K562 (cell line): ENCODE data around the gene EME2. TPM values are rescaled to one million over a fixed set of nuclear protein-coding genes. Genes with fewer than 3 reads are reported as not detected.
A peak's percentile ranks its signal among the peaks of the same experiment; 100 is the strongest.

ENCODE experiments used
- ATAC-seq: fragments of 200-7000 bp; cut with Tn5 transposase; 3 replicates; pipeline ENCODE4 v1.9.1; 2020; ENCODE audit warnings: moderate library complexity
- BruUV-seq: library from RNA; stranded (reverse); fragments of 400-500 nt; replicated peaks from 2 replicates; lab custom pipeline; 2021; lab: Mats Ljungman, UMichigan
- CTCF ChIA-PET: fragments of 300-600 bp; formaldehyde crosslinking; extraction: SDS; loops from one replicate; lab custom pipeline; 2021; ENCODE audit warnings: low intra/inter-chr PET ratio; lab: Yijun Ruan, JAX
- POLR2A ChIA-PET: fragments of 300-600, 350-650 bp; sonication (Branson Sonifier 250); formaldehyde crosslinking; extraction: SDS; loops from one replicate; lab custom pipeline; 2021; ENCODE audit warnings: antibody characterized with exemption, inconsistent platforms; lab: Yijun Ruan, JAX
- DNase-seq, 4 experiments: peaks; one replicate each; pipeline versions ENCODE4 v3.0.0 to v3.0.0-alpha.2; 2011 to 2018; ENCODE audit warnings: low spot score in 3 of 4, mixed read lengths in 3 of 4; ENCODE audit errors: extremely low read depth in 1 of 4
- FAIRE-seq: peaks from 2 replicates; lab custom pipeline; 2011; peaks lifted over from hg19 to GRCh38; lab: Jason Lieb, UNC
- H2AFZ ChIP-seq: 2 replicates; pipeline ENCODE4 v1.6.0; 2011; ENCODE audit warnings: low read depth, low read length, control low read depth, inconsistent platforms
- H3K27ac ChIP-seq: fragments of 200-600 bp; 3 replicates; pipeline ENCODE4 v1.8.0; 2011; ENCODE audit warnings: low read depth, mild to moderate bottlenecking, control low read depth, inconsistent platforms, low read length, moderate library complexity, mixed read lengths; ENCODE audit errors: extremely low read depth
- H3K27me3 ChIP-seq, 2 experiments: fragments of 300-600 bp in 1 of 2; 2 replicates in 1 of 2; 3 replicates in 1 of 2; pipeline versions ENCODE4 v1.6.0 to v1.8.0; 2011; ENCODE audit warnings: inconsistent platforms in 2 of 2, low read length in 2 of 2, mild to moderate bottlenecking in 1 of 2, mixed read lengths in 1 of 2, moderate library complexity in 1 of 2; ENCODE audit not compliant: control insufficient read depth in 2 of 2, insufficient read depth in 2 of 2
- H3K36me3 ChIP-seq: fragments of 300-600 bp; 3 replicates; pipeline ENCODE4 v1.8.0; 2011; ENCODE audit warnings: mild to moderate bottlenecking, low read length, inconsistent platforms; ENCODE audit not compliant: control insufficient read depth, insufficient read depth
- H3K4me1 ChIP-seq, 2 experiments: fragments of 200-600 bp in 1 of 2; replicated peaks in 1 of 2; 2 replicates in 1 of 2; 3 replicates in 1 of 2; pipeline versions ENCODE4 v1.5.1 to v1.8.0; 2011; ENCODE audit warnings: inconsistent platforms in 2 of 2, low read length in 2 of 2, mild to moderate bottlenecking in 1 of 2, mixed read lengths in 1 of 2, moderate library complexity in 1 of 2; ENCODE audit not compliant: control insufficient read depth in 2 of 2, insufficient read depth in 2 of 2
- H3K4me2 ChIP-seq: 2 replicates; pipeline ENCODE4 v1.6.1; 2011; ENCODE audit warnings: low read length, control low read depth, inconsistent platforms, mixed read lengths; ENCODE audit not compliant: insufficient read depth
- H3K4me3 ChIP-seq: fragments of 200-600 bp; sonication (generic), shearing (Covaris generic); 2 replicates; pipeline ENCODE4 v1.5.1; 2016; ENCODE audit warnings: control low read depth, inconsistent platforms
- H3K79me2 ChIP-seq: fragments of 200-600 bp; 3 replicates; pipeline ENCODE4 v1.8.0; 2011; ENCODE audit warnings: low read length, inconsistent platforms; ENCODE audit not compliant: control insufficient read depth, insufficient read depth
- H3K9ac ChIP-seq, 2 experiments: 2 replicates each; pipeline versions ENCODE4 v1.6.0 to v1.6.1; 2011; ENCODE audit warnings: low read depth in 2 of 2, low read length in 2 of 2, control low read depth in 1 of 2, inconsistent platforms in 1 of 2, mild to moderate bottlenecking in 1 of 2, mixed read lengths in 1 of 2; ENCODE audit not compliant: insufficient read depth in 1 of 2
- H3K9me1 ChIP-seq: one replicate; pipeline ENCODE4 v1.6.0; 2011; ENCODE audit warnings: inconsistent platforms, mild to moderate bottlenecking, low read length, moderate library complexity; ENCODE audit not compliant: control insufficient read depth, insufficient read depth
- H3K9me3 ChIP-seq: replicated peaks from 2 replicates; pipeline ENCODE4 v1.5.1; 2011; ENCODE audit warnings: low read depth, low read length, inconsistent platforms; ENCODE audit not compliant: control insufficient read depth, insufficient read depth
- H4K20me1 ChIP-seq: replicated peaks from 2 replicates; pipeline ENCODE4 v1.6.1; 2011; ENCODE audit warnings: low read length, inconsistent platforms, mixed read lengths; ENCODE audit not compliant: control insufficient read depth, insufficient read depth
- BHLHE40 ChIP-seq: IDR thresholded peaks from 2 replicates; pipeline ENCODE4 v1.6.1; 2011; ENCODE audit warnings: low read length, improper control_type of control experiment
- CREM ChIP-seq: IDR thresholded peaks from 2 replicates; pipeline ENCODE4 v1.6.1; 2014; ENCODE audit warnings: antibody characterized with exemption, low read depth
- FOXK2 ChIP-seq, 2 experiments: fragments of 450-650 bp; IDR thresholded peaks in 1 of 2; conservative IDR thresholded peaks in 1 of 2; 2 replicates each; pipeline ENCODE4 v1.6.1; 2016; ENCODE audit warnings: low read depth in 2 of 2, mild to moderate bottlenecking in 1 of 2
- HMGN3 ChIP-seq: IDR thresholded peaks from 2 replicates; pipeline ENCODE4 v1.6.1; 2011; ENCODE audit warnings: borderline replicate concordance, low read depth, mild to moderate bottlenecking, mixed read lengths, low read length; ENCODE audit not compliant: insufficient read length; ENCODE audit errors: extremely low read depth
- HNRNPH1 ChIP-seq: fragments of 200-400 bp; formaldehyde crosslinking; optimal IDR thresholded peaks from 2 replicates; pipeline ENCODE3; 2017; ENCODE audit warnings: low read depth, mild to moderate bottlenecking, low read length, moderate library complexity
- ILF3 ChIP-seq: fragments of 450-650 bp; IDR thresholded peaks from 2 replicates; pipeline ENCODE4 v1.6.1; 2018; ENCODE audit warnings: antibody characterized with exemption, mild to moderate bottlenecking, moderate library complexity, borderline replicate concordance
- MAFK ChIP-seq: IDR thresholded peaks from 2 replicates; pipeline ENCODE4 v1.6.1; 2011; ENCODE audit warnings: low read length, improper control_type of control experiment
- MAZ ChIP-seq, 2 experiments: fragments of 450-650 bp in 1 of 2; sonication (generic) in 1 of 2; formaldehyde crosslinking; IDR thresholded peaks in 1 of 2; conservative IDR thresholded peaks in 1 of 2; 2 replicates each; pipeline versions ENCODE4 v1.4.0 to v1.5.0; 2020; ENCODE audit warnings: mild to moderate bottlenecking in 1 of 2, missing genetic modification reagents in 1 of 2
- MEF2A ChIP-seq: IDR thresholded peaks from 2 replicates; pipeline ENCODE4 v1.6.1; 2011; ENCODE audit warnings: low read depth, mild to moderate bottlenecking, low read length, moderate library complexity; ENCODE audit not compliant: control insufficient read depth
- MTF1 ChIP-seq: fragments of 250-450 bp; sonication (Bioruptor Pico); IDR thresholded peaks from 2 replicates; pipeline ENCODE4 v1.9.0; 2021; ENCODE audit warnings: moderate library complexity, mild to moderate bottlenecking, inconsistent platforms, borderline replicate concordance
- PCBP2 ChIP-seq: fragments of 200-400 bp; formaldehyde crosslinking; IDR thresholded peaks from 2 replicates; pipeline ENCODE4 v1.6.1; 2018; ENCODE audit warnings: low read length, low read depth, mild to moderate bottlenecking, moderate library complexity; ENCODE audit not compliant: poor library complexity, severe bottlenecking
- ZFX ChIP-seq: sonication (generic); formaldehyde crosslinking; IDR thresholded peaks from 2 replicates; pipeline ENCODE4 v1.8.0; 2022; ENCODE audit warnings: mild to moderate bottlenecking, missing genetic modification reagents, moderate library complexity
- ZNF184 ChIP-seq: sonication (generic); formaldehyde crosslinking; IDR thresholded peaks from 2 replicates; pipeline ENCODE4 v1.5.0; 2020; ENCODE audit warnings: missing genetic modification reagents
- ZNF311 ChIP-seq: fragments of 250-450 bp; sonication (Bioruptor Pico); IDR thresholded peaks from 2 replicates; pipeline ENCODE4 v1.4.0; 2020; ENCODE audit warnings: mild to moderate bottlenecking, moderate library complexity
- ZNF699 ChIP-seq: fragments of 250-450 bp; sonication (Bioruptor Pico); IDR thresholded peaks from 2 replicates; pipeline ENCODE4 v1.8.0; 2021; ENCODE audit warnings: mild to moderate bottlenecking, moderate library complexity; ENCODE audit not compliant: insufficient replicate concordance
- WGBS: fragments of 100-300 bp; shearing (Covaris generic); methylation state at CpG from one replicate; pipeline ENCODE4 v1.1.6; 2016; ENCODE audit warnings: low coverage, mixed read lengths; ENCODE audit not compliant: insufficient coverage; ENCODE audit errors: missing lambda C conversion rate; 5-methylcytosine and 5-hydroxymethylcytosine counted together
- in situ Hi-C: fragments of 300-500 bp; cut with MboI; formaldehyde crosslinking; loops from 4 replicates; pipeline ENCODE4 v1.15.0; 2018; ENCODE audit warnings: inconsistent platforms, mixed read lengths
- intact Hi-C: fragments of 100-400 bp; cut with micrococcal nuclease; formaldehyde crosslinking; loops from 2 replicates; pipeline ENCODE4 v1.14.2; 2022
- polyA plus RNA-seq, 8 experiments: library from polyadenylated mRNA; depleted of rRNA in 4 of 8; stranded (reverse) in 5 of 8; unstranded in 3 of 8; fragments of >200 nt; fragmentation: Nextera tagmentation in 2 of 8; fragmentation: Illumina TruSeq in 1 of 8; extraction: Ambion mirVana in 2 of 8; extraction: Trizol in 1 of 8; gene quantifications; 2 replicates each; pipeline versions ENCODE4 v1.2.1 to v1.2.3, GENCODE V29; 2011 to 2014; ENCODE audit warnings: inconsistent platforms in 1 of 8, missing spikeins in 1 of 8
- total RNA-seq, 7 experiments: library from RNA; depleted of rRNA in 6 of 7; stranded (reverse); fragments of >200 nt in 6 of 7; fragmentation: Illumina TruSeq in 2 of 7; extraction: Trizol in 2 of 7; gene quantifications; 2 replicates each; pipeline versions ENCODE4 v1.2.1 to v1.2.3, GENCODE V29; 2011 to 2021; ENCODE audit warnings: low replicate concordance in 1 of 7
- TF ChIP-seq, protein P1 (sequence below): IDR thresholded peaks from 2 replicates; pipeline ENCODE4 v1.6.1; 2012; ENCODE audit warnings: low read depth, low read length, improper control_type of control experiment, borderline replicate concordance
- TF ChIP-seq, protein P2 (sequence below): fragments of 250-450 bp; sonication (Bioruptor Pico); IDR thresholded peaks from 2 replicates; pipeline ENCODE4 v1.4.0; 2020; ENCODE audit warnings: mild to moderate bottlenecking, moderate library complexity, borderline replicate concordance

The EME2 gene
- total and polyA plus RNA-seq, 9 of the 15 experiments (the other 6 are each of a cell fraction or from before 2014, with no cell fraction given) = 0.35 to 19.9 (median 3.5) TPM

DNA sequence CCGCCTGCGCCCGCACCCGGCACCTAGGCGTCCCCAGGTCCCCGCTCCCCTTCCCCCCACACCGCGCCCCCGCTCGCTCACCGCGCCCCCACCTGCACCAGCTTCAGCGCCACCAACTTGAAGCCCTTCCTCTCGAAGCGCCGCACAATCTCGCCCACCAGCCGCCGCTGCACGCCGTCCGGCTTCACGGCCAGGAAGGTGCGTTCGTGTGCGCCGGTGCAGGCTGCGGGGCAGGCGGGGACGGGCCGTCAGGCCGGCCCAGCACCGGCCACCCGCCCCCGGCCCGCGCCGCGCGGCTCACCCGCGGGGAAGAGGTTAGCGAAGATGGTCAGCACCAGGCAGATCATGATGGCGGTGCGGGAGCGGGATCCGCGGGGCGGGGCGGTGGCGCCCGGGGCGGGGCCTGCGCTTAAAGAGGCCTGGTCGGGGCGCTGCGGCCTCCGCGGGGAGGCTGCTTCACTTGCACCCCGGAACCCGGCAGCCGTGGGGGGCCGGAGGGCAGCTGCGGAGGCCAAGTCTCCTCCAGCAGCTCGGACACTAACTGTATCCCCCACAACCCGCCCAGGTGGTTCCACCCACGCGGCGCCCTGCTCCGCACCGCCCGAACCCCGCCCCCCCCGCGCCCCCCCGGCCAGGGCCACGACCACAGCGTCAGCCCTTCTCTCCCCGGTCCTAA, 1.3 kb upstream of the EME2 start, which contains the start of gene NME3:
NME3 (minus strand) TSS at position 356 of the 676 bp plus-strand sequence; CDS start at position 347, 9 bp downstream.
- 1% methylated on average over 15 of the region's 79 CpGs for WGBS
- H3K4me3 ChIP-seq = peak within 1 kb of the TSS; percentile 96
- H4K20me1 ChIP-seq = peaks cover 8% of the 10 kb centered on the region; the same call in 1 of the 2 replicates
- peak within 1 kb of the TSS; percentile 96 for H3K27ac ChIP-seq
- H3K79me2 ChIP-seq = peaks cover 51% of the 10 kb centered on the region
- H3K9me1 ChIP-seq = peaks cover 2% of the 10 kb centered on the region
- FAIRE-seq (no peak), DNase-seq (peak; percentile 71 to 85 (median 79)), ATAC-seq (peak; percentile 73)
- H3K4me2 ChIP-seq = peak within 1 kb of the TSS; percentile 98
- intact Hi-C loops (no loop called here), in situ Hi-C loops (no loop called here)
- POLR2A ChIA-PET = interaction anchor here (0.6 to 4.3 kb wide), 9 partner anchors 8 to 384 kb away, joined by 3 to 35 read pairs (median 5); partner anchors contain the start of genes FAHD1, HAGH, NUBP2 and RPS2
- CTCF ChIA-PET = no interaction called here
- BruUV-seq = no TSS peak
- no peaks in the 10 kb centered on the region for H3K27me3 ChIP-seq
- peaks cover 69% of the 10 kb centered on the region; the same call in 2 of the 3 replicates for H3K36me3 ChIP-seq
- no peaks in the 10 kb centered on the region for H3K9me3 ChIP-seq
- peak within 1 kb of the TSS; percentile 93 to 95 for H3K9ac ChIP-seq
- H2AFZ ChIP-seq = peak within 1 kb of the TSS; percentile 59; the same call in 1 of the 2 replicates
- H3K4me1 ChIP-seq = peaks cover 20 to 96% of the 10 kb centered on the region in 2 experiments; a peak in 4 of 5 replicates
- TF ChIP-seq, protein P1, sequence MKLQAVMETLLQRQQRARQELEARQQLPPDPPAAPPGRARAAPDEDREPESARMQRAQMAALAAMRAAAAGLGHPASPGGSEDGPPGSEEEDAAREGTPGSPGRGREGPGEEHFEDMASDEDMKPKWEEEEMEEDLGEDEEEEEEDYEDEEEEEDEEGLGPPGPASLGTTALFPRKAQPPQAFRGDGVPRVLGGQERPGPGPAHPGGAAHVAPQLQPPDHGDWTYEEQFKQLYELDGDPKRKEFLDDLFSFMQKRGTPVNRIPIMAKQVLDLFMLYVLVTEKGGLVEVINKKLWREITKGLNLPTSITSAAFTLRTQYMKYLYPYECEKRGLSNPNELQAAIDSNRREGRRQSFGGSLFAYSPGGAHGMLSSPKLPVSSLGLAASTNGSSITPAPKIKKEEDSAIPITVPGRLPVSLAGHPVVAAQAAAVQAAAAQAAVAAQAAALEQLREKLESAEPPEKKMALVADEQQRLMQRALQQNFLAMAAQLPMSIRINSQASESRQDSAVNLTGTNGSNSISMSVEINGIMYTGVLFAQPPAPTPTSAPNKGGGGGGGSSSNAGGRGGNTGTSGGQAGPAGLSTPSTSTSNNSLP = no peak
- TF ChIP-seq HNRNPH1 (no peak), PCBP2 (no peak), ZNF699 (CRISPR knock-in tag) (no peak), ZNF184 (CRISPR knock-in tag) (no peak), HMGN3 (no peak), CREM (peak; percentile 57), BHLHE40 (no peak), MEF2A (no peak), ZFX (CRISPR knock-in tag) (no peak; the same call in none of the 2 replicates), FOXK2 (conservative IDR thresholded peaks at IDR 0.05 in 1 of 2, IDR thresholded peaks at IDR 0.05 in 1 of 2; ENCODE audit: low read depth in 2 of 2) (no peak), MAFK (no peak), MTF1 (CRISPR knock-in tag) (no peak), ZNF311 (CRISPR knock-in tag) (no peak), MAZ (CRISPR knock-in tag; conservative IDR thresholded peaks at IDR 0.05 in 1 of 2, IDR thresholded peaks at IDR 0.05 in 1 of 2) (peak; percentile 67 to 86), ILF3 (peak; percentile 28; the same call in 1 of the 2 replicates)
- TF ChIP-seq, protein P2, sequence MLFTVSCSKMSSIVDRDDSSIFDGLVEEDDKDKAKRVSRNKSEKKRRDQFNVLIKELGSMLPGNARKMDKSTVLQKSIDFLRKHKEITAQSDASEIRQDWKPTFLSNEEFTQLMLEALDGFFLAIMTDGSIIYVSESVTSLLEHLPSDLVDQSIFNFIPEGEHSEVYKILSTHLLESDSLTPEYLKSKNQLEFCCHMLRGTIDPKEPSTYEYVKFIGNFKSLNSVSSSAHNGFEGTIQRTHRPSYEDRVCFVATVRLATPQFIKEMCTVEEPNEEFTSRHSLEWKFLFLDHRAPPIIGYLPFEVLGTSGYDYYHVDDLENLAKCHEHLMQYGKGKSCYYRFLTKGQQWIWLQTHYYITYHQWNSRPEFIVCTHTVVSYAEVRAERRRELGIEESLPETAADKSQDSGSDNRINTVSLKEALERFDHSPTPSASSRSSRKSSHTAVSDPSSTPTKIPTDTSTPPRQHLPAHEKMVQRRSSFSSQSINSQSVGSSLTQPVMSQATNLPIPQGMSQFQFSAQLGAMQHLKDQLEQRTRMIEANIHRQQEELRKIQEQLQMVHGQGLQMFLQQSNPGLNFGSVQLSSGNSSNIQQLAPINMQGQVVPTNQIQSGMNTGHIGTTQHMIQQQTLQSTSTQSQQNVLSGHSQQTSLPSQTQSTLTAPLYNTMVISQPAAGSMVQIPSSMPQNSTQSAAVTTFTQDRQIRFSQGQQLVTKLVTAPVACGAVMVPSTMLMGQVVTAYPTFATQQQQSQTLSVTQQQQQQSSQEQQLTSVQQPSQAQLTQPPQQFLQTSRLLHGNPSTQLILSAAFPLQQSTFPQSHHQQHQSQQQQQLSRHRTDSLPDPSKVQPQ = no peak
